Lower lobe of right lung (tissue), 2 donors: Measurements from ENCODE around the gene SLC5A2. TPM values are rescaled to one million over a fixed set of nuclear protein-coding genes. Genes with fewer than 3 reads are reported as not detected.
A peak's percentile ranks its signal among the peaks of the same experiment; 100 is the strongest.

Experiments
- ATAC-seq, 2 donors: fragments of 200-7000 bp; cut with Tn5 transposase; one replicate each; pipeline ENCODE4 v1.9.1; 2020 to 2022; ENCODE audit warnings: mild to moderate bottlenecking in 2 of 2, moderate library complexity in 2 of 2
- DNase-seq: peaks from one replicate; pipeline ENCODE4 v3.0.0-alpha.2; 2020
- H3K27ac ChIP-seq: fragments of 200-600 bp; one replicate; pipeline ENCODE4 v1.8.0; 2022
- H3K27me3 ChIP-seq: fragments of 200-600 bp; one replicate; pipeline ENCODE4 v1.8.0; 2022; ENCODE audit warnings: low read depth
- H3K36me3 ChIP-seq: fragments of 200-600 bp; one replicate; pipeline ENCODE4 v1.8.0; 2022; ENCODE audit warnings: mild to moderate bottlenecking
- H3K4me1 ChIP-seq: fragments of 200-600 bp; one replicate; pipeline ENCODE4 v1.8.0; 2022
- H3K4me3 ChIP-seq: fragments of 200-600 bp; one replicate; pipeline ENCODE4 v1.8.0; 2022; ENCODE audit warnings: mild to moderate bottlenecking
- H3K9me3 ChIP-seq: fragments of 200-600 bp; one replicate; pipeline ENCODE4 v1.8.0; 2022
- CTCF ChIP-seq: fragments of 200-600 bp; IDR thresholded peaks from one replicate; pipeline ENCODE4 v1.8.0; 2022; ENCODE audit warnings: antibody characterized with exemption, mild to moderate bottlenecking
- intact Hi-C: fragments of 100-400 bp; cut with DNase I; formaldehyde crosslinking; loops from one replicate; pipeline ENCODE4 v1.11.0; 2022
- total RNA-seq: library from RNA; stranded (reverse); fragmentation: NEBNext Ultra II Directional; extraction: Animal tissue kit (Norgen Biotek cat#: 25700); gene quantifications from one replicate; pipeline ENCODE4 v1.2.1, GENCODE V29; 2021
- donor health status: DM: no; HTN: yes; CAD: no; lungs with severe emphysema.

Gene SLC5A2
- total RNA-seq, 1 donor from 2014 or later: 2.0 TPM

GRCh38 chr16:31466381-31466841, 16.5 kb upstream of the SLC5A2 start:
- H3K4me3 ChIP-seq: no peak overlapping the region
- ATAC-seq (no peak), DNase-seq (no peak)
- intact Hi-C loops: no loop called here
- no peaks in the 10 kb centered on the region for H3K9me3 ChIP-seq
- H3K36me3 ChIP-seq: peaks cover 54% of the 10 kb centered on the region
- H3K4me1 ChIP-seq: peaks cover 10% of the 10 kb centered on the region
- no peak for TF ChIP-seq CTCF
- H3K27ac ChIP-seq: no peak overlapping the region
- H3K27me3 ChIP-seq: no peaks in the 10 kb centered on the region

GRCh38 chr16:31467151-31467773, 15.7 kb upstream of the SLC5A2 start:
- H3K27ac ChIP-seq: no peak overlapping the region
- no peak for DNase-seq

GRCh38 chr16:31467858-31468257, 15.1 kb upstream of the SLC5A2 start:
- intact Hi-C loops: no loop called here
- H3K27ac ChIP-seq: no peak overlapping the region
- H3K9me3 ChIP-seq: no peaks in the 10 kb centered on the region
- no peak overlapping the region for H3K4me3 ChIP-seq
- H3K4me1 ChIP-seq: peaks cover 15% of the 10 kb centered on the region
- no peak for ATAC-seq
- H3K36me3 ChIP-seq: peaks cover 40% of the 10 kb centered on the region
- no peak for TF ChIP-seq CTCF
- no peaks in the 10 kb centered on the region for H3K27me3 ChIP-seq
- DNase-seq: no peak

More at GRCh38 chr16:31467151-31467773, 15.7 kb upstream of the SLC5A2 start:
- peaks cover 12% of the 10 kb centered on the region for H3K4me1 ChIP-seq
- H3K27me3 ChIP-seq: no peaks in the 10 kb centered on the region
- no peak overlapping the region for H3K4me3 ChIP-seq
- intact Hi-C loops: no loop called here
- no peaks in the 10 kb centered on the region for H3K9me3 ChIP-seq
- no peak for TF ChIP-seq CTCF
- ATAC-seq: no peak
- H3K36me3 ChIP-seq: peaks cover 46% of the 10 kb centered on the region

- no peak for ATAC-seq
- Histone ChIP-seq H3K9me3 (no peaks in the 10 kb centered on the region), H3K4me1 (peaks cover 24% of the 10 kb centered on the region), H3K27me3 (no peaks in the 10 kb centered on the region), H3K4me3 (no peak overlapping the region), H3K27ac (peak overlapping the region; percentile 89), H3K36me3 (peaks cover 38% of the 10 kb centered on the region)
- intact Hi-C loops: no loop called here
- DNase-seq: no peak
- TF ChIP-seq CTCF: no peak
Measured at GRCh38 chr16:31470615-31471014, 12.3 kb upstream of the SLC5A2 start.

GRCh38 chr16:31471241-31471874, 11.6 kb upstream of the SLC5A2 start:
- ATAC-seq: no peak
- DNase-seq: no peak
- no peak for TF ChIP-seq CTCF

More at GRCh38 chr16:31471241-31471874, 11.6 kb upstream of the SLC5A2 start:
- intact Hi-C loops: no loop called here
- Histone ChIP-seq H3K36me3 (peaks cover 33% of the 10 kb centered on the region), H3K4me3 (peak overlapping the region; percentile 64), H3K9me3 (no peaks in the 10 kb centered on the region), H3K27ac (peak overlapping the region; percentile 89), H3K27me3 (no peaks in the 10 kb centered on the region), H3K4me1 (peaks cover 29% of the 10 kb centered on the region)
